Measurements from ENCODE around the gene IFNAR1.
"Not testable (repeated sequence)": the region's sequence is repeated elsewhere in the genome, so short reads cannot be mapped to it uniquely, and the experiment has no call there.

The IFNAR1 gene

DNA sequence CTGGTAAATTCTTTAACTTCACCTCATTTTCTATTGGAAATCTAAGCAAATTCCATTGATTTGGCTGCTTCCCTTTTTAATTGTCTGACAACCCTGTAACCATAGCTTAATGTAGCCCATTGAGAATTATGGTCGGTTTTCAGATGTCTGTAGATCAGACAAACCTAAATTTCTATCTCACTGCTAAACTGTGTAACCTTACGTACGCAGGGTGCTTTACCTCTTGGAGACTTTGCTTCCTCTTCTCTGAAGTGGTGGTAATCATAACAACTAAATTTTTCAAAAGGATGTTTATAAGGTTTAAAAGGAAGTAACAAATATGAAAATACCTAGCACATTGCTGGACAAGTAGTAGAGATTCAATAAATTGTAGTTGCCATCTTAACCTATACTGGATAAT lies 25.9 kb downstream of the IFNAR1 start:
- FAIRE-seq, result no peak

DNA sequence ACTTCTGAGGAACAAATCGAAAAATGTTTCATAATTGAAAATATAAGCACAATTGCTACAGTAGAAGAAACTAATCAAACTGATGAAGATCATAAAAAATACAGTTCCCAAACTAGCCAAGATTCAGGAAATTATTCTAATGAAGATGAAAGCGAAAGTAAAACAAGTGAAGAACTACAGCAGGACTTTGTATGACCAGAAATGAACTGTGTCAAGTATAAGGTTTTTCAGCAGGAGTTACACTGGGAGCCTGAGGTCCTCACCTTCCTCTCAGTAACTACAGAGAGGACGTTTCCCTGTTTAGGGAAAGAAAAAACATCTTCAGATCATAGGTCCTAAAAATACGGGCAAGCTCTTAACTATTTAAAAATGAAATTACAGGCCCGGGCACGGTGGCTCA lies 30.6 kb downstream of the IFNAR1 start:
- no peak for FAIRE-seq

DNA sequence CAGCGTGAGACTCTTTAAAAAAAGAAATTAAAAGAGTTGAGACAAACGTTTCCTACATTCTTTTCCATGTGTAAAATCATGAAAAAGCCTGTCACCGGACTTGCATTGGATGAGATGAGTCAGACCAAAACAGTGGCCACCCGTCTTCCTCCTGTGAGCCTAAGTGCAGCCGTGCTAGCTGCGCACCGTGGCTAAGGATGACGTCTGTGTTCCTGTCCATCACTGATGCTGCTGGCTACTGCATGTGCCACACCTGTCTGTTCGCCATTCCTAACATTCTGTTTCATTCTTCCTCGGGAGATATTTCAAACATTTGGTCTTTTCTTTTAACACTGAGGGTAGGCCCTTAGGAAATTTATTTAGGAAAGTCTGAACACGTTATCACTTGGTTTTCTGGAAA lies 31.2 kb downstream of the IFNAR1 start:
- no peak for FAIRE-seq

DNA sequence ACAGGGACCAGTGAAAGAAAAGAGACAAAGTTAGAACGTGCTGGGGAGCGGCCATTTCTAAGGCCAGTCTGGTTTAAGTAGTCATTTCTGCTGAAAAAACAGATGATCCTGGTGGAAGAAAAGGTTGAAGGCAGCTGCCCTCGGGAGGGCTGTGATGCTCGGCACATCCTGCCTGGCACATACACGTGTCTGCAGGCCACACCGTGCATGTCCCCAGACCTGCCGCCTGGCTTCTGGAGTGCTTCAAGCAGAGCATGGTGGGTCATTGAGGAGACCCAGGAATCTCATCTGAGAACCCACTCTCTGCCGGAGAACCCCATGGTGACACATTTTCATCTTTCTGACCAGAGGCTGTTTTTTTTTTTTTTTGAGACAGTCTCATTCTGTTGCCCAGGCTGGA lies 32.4 kb downstream of the IFNAR1 start:
- no peak for FAIRE-seq

DNA sequence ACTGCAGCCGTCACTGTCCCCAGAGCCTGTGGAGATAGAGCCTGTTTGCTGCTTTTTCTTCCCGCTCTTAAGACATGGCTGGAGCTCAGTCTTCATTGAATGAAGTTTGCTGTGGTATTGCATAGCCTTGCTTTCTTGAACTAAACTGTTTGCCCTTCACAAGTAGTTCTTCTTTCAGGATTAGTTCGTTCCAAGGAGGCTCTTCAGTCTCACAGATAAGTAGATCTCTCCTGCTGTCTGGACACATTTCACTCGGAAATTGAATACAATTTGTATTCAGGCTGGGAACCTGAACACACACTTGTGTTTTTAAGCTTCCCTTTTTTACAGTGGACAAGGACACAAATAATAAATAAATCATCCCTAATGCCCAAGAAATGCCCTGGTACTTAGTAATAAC lies 34.7 kb downstream of the IFNAR1 start:
- FAIRE-seq, result no peak

DNA sequence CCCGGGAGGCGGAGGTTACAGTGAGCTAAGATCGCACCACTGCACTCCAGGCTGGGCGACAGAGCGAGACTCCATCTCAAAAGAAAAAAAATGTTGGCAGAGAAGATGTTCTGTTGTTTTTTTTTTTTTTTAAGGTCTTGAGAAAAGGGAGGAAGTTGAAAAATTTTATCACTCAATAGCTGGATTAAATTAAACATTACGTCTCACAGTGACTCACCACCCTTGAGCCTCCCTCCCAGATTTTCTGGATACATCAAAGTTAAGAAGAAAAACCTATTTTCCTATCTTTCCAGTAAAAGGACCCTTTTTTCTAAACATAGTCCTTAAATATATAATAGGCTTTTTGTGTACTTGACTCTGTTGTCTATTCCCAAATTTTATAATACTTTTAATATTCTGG lies 35.5 kb downstream of the IFNAR1 start:
- peak; percentile 15 for FAIRE-seq

DNA sequence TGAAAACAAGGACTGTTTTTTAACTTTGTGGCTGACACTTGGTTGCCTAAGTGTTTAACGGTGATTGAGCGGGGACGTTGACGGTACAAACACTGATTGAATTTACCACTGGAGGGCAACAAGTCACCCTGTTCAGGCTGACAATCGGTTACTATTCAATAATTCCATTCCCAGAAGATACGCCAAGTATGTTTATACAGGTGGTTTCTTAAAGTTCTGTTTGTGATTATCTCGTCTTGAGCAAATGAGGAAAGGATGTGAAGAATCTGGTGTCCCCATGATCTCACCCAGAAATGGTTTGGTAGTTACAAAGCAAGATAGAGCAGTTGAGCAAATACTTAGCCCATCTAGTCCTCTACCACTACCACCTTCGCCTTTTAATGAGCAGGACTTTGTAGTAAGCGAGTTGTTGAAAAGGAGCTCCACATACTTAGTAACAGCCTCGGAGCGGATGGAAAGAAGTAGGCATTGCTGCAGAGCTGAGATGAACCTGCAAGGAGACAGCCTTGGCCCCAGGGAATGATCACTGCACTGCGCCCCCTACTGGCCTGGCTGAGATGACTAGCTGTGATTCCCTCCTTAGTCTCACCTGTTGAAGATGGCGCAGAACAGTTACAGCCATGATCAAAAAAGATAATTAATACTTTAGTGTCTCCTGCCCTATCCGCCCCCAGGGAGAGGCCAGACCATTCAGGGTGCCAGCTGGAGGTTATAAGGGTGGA lies 36.3 kb downstream of the IFNAR1 start:
- FAIRE-seq, result no peak

DNA sequence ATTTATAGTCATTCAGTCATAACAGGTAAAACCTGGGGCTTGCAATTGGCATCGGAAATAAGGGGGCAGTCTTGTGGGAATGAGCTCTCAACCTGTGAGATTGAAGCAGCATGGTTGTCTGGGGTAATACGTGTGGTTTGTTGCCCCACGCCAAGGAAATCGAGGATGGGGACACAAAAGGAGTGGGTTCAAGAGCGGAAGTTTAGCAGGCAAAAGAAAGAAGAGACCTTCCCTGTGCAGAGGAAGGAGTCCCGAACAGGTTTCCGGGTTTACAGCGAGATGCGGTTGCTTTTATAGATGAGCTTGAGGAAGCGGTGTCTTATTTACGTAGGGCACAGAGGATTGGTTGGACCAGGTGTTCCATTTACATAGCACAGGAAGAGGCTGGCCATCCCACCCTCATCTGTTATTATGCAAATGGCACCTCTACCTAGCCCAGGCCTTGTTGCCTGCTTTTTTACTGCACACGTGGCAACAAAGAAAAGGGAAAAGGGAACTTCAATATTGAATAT lies 37.3 kb downstream of the IFNAR1 start:
- no peak for FAIRE-seq

DNA sequence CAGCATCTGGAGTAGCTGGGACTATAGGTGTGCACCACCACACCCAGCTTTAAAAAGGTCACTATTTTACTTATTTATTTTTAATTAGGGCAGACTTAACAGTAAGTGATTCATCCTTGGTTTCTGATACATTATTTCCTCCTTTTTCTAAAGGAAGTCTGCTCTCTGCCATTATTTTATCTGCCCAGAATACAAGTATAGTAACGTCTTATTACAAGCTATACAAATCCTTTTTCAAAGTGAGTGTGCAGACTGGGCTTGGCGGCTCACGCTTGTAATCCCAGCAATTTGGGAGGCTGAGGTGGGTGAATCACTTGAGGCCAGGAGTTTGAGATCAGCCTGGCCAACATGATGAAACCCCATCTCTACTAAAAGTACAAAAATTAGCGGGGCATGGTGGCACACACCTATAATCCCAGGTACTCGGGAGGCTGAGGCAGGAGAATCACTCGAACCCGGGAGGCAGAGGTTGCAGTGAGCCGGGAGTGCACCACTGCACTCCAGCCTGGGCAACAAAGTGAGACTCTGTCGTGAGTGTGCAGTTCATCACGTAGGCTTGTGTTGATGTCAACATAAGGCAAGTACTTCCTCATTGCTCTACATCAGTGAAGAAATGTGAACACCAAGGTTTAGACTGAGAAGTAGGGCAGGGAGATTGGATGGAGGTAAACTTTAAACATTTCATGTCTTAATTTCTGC lies 39.3 kb downstream of the IFNAR1 start:
- FAIRE-seq, result not testable (repeated sequence)

DNA sequence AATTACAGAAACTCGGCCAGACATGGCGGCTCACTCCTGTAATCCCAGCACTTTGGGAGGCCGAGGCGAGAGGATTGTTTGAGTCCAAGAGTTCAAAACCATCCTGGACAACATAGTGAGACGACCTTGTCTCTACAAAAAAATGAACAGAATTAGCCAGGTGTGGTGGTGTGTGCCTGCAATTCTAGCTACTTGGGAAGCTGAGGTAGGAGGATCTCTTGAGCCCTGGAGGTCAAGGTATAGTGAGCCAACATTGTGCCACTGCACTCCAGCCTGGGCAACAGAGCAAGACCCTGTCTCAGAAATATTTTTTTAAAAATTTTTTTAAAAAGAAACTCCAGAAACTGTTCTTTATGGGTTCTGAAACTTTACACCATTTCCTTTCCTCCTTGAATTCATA lies 40.1 kb downstream of the IFNAR1 start:
- no peak for FAIRE-seq

DNA sequence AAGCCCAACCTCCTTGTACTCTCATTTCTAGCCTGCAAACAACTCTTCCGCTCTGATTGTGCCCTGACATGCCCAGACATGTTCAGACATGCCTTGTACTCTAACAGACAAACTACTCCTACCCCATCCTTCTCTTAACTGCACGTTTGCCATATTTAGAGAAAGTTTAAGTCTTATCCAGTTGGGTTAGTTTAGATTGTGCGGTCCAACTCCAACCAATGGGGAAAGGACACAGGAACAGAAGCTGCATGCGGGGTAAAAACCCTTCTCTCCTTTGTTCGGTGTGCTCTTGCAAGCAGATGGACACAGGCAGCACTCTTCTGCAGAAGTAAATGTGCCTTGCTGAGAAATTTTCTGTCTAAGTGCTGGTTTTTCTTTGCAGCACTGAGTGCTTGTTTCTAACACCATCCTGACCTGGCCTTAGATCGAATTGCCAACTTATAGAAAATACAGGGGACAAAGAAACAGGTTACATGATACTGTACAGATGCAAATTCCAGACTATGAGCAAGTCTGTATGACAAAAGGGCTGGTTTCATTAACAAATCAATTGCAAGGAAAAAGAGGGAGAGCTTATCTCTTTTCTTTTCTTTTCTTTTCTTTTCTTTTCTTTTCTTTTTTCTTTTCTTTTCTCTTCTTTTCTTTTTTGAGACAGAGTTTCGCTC lies 42.7 kb downstream of the IFNAR1 start:
- no peak for FAIRE-seq

DNA sequence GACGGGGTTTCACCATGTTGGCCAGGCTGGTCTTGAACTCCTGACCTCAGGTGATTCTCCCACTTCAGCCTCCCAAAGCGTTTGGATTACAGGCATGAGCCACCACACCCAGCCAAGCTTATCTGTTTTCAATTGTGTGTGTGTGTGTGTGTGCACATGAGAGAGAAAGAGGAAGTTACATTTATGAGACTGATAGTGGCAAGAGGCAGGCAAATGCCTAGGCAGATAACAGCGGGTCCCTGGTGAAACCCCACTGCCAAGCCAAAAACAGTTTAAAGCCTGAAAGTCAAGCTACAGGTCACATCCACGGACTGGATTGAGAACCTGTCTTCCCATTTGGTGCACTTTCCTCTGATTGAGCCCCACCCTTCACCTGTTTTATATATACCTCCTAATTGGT lies 43.4 kb downstream of the IFNAR1 start:
- FAIRE-seq, result no peak

DNA sequence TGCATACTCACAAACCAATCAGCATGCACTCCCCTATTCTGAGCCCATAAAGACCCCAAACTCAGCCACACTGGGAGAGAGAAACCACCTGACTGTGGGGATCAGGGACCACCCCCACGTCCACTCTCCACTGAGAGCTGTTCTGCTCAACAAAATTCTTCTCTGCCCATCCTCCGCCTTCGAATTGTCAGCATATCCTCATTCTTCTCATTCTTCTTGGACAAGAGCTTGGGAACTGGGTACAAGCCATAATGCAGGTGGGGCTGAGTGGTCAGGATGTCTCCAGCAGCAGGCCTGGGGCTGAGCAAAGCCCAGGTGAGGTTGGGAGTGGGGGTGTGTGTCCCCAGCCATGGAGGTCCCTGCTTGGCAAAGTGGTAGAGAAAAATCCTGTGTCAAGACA lies 43.8 kb downstream of the IFNAR1 start:
- no peak for FAIRE-seq

DNA sequence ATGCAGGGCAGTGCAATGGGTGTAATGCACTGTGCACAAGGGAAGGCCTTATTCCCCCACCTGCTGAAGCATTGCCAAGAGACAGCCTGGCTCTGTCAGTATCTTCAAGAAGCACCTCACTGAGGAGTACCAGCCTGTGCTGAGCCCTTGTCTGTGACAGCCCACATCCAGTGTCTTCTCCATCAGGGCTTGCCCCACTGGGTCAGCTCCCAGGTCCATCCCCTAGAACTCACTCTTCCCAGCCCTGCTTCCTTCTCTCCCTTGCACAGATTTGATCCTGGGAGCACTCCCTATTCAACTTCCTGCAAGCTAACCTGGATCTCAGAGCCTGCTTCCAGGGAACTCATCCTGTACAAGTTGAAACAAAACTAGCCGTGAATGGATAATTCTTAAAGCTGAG lies 44.8 kb downstream of the IFNAR1 start:
- FAIRE-seq, result no peak

DNA sequence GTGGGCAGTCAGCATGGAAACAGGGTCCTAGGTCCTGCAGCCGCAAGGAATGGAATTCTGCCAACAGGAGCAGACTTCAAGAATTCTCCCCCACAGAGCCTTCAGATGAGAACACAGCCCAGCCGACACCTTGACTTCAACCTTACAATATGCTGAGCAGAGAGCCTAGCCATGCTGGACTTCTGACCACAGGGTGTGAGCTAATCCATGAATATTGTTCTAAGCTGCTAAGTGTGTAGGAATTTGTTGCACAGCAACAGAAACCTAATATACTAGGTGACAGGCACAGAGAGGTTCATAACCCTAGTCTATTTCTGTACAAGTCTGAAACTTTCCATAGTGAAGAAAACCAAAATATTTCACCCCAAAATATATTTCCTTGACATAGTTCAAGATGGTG lies 45.5 kb downstream of the IFNAR1 start:
- no peak for FAIRE-seq

DNA sequence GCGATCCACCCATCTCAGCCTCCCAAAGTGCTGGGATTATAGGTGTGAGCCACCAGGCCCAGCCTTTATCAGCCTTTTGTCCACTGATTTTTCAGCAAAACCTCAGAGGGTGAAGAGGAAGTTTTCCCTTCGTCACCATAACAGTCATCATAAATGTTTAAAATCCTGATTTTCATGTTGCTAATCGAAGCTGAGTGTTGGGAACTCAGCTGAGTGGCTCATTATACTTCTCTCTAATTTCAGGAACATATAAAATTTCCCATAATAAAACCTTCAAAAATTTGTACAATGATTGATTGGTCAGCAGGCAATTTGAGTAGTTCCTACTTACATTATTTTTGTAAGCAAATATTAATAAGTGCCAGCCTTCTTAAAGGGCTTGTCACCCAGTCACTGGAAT lies 46.6 kb downstream of the IFNAR1 start:
- FAIRE-seq, result no peak

DNA sequence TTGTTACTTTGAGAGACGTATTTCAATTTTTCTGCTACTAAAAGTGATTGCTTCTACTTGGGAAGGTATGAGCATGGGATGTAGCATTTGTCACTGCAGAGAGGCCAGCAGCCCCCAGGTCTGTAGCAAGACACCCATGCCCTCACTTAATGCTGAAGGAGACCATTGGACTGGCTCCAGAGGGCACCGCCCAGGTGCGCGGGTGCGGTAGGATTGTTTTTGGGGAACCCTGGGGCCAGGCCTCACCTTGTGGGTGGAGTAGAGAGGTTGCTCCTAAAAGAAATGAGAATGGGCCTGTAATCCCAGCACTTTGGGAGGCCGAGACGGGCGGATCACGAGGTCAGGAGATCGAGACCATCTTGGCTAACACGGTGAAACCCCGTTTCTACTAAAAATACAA lies 47.8 kb downstream of the IFNAR1 start:
- no peak for FAIRE-seq

DNA sequence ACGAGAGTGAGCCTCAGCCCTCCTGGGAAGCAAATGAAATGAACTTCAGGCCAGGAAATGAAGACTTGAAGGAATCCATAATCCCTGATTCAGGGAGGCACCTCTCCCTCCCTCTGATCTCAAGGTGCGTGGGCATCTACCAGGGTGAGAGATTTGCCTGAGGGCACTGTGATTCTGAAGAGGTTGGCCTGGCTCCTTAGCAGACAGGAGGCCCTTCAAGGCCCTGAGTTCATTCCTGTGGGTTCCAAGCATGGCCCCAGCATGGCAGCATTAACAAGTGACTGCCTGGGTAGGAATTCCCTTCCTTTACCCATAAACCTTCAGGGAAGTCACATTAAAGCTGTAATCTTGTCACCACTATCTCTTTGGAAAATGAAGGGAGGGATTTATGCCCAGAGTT lies 48.7 kb downstream of the IFNAR1 start:
- FAIRE-seq, result no peak

DNA sequence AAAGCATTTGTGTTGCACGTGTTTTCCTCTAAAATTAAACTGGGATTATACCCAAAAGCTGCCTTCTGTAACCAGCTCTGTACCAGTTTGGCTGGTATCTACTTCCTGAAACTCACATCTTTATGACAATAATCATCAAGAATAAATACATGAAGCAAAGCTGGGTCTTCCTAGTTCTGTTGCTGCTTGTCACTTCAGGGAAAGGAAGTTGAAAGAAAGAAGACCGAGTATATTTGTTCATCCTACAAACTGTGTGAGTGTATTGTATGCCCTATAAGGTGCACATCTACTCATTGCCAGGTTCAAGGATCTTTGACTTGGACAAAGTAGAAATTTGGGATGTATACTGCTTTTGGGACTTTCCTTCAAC lies 49.3 kb downstream of the IFNAR1 start:
- no peak for FAIRE-seq

DNA sequence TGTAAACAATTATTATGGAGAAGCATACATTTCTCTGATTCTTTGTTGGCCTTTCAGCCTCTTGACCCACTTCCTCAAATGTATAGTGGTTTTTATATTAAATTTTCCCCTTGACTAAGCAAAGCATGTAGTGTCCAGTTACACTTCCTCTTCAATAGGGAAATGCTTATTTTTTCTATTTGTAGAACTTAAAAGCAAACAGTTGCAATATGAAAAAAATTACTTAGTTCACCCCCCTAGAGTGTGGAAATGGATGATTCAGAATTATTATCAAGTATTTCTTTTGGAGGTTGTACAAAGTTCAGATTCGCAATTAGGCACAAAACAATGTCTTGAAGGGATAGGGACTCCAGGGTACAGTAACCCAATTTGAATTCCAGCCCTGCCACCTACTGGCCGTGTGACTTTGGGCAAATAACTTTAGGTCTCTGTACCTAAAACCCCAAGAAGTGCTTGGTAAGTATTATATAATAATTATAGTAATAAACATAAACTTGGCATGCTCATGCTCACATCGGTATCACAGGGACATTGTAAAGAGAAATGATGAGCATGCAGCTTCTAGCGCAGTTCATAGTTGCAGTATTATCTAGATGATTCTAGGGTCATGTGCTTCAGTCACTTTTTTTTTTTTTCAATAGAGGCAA lies 49.8 kb downstream of the IFNAR1 start:
- no peak for FAIRE-seq

DNA sequence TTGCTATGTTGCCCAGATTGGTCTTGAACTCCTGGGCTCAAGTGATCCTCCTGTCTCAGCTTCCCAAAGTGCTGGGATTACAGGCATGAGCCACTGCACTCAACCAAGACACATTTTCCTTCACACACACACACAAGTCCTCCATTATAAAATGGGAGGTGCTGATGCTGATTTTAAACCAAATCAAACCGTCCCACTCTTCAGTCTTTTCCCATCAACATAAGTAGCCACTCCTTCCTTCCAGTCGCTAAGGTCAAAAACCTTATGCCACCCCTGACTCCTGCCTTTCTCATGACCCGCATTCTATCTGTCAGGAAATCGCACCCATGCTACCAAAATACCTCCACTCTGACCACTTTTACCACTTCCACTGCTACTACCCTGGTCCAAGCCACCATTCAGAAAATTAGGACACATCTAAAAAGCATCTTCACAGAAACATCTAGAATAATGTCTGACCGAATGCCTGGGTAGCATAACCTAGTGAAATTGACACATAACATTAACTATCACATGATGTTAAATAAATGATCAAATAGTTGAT lies 50.4 kb downstream of the IFNAR1 start:
- no peak for FAIRE-seq

DNA sequence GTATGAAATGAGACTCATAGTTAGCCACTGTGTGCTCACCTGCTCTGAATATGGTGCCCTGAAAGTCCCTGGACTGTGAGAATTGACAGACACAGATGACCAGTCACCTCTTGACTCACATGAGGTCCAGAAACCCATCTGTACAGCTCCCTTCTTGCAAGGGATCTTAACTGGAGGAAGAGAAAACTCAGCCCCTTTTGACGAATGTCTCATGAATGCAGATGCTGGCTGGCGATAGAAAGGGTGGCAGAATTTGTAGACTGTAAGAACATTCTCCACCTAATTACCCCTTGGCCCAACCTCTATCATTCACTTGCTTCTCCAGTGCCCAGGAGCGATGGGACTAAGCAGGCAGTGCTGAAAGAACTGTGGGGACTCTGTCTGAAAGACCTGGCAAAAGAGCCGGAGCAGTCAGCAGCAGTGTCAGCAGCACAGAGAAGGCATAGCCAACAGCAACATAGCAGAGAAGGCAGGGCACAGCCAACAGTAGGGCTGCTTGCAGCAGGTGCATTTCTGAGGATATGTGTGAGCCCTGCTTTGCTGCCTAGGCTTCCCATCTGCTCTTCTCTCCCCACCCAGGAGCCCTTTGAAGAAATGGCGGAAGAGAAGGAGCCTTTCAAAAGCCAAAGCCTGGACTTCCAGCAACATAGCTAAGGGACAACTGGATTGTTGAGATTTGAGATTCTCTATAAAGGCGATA lies 52.6 kb downstream of the IFNAR1 start:
- no peak for FAIRE-seq

DNA sequence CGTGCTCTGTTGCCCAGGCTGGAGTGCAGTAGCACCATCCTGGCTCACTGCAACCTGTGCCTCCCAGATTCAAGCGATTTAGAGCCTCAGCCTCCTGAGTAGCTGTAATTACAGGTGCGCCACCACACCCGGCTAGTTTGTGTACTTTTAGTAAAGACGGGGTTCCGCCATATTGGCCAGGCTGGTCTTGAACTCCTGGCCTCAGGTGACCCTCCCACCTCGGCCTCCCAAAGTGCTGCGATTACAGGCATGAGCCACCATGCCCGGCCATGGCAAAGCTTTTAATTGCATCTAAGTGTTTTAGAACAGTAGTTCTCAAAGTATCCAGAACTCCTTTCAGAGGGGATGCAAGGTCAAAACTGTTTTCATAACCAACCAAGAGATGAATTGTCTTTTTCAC lies 53.3 kb downstream of the IFNAR1 start:
- no peak for FAIRE-seq
